ENCODE results near the gene RNASEH1.
"Not testable (repeated sequence)": the region's sequence is repeated elsewhere in the genome, so short reads cannot be mapped to it uniquely, and the experiment has no call there.

Gene RNASEH1

DNA sequence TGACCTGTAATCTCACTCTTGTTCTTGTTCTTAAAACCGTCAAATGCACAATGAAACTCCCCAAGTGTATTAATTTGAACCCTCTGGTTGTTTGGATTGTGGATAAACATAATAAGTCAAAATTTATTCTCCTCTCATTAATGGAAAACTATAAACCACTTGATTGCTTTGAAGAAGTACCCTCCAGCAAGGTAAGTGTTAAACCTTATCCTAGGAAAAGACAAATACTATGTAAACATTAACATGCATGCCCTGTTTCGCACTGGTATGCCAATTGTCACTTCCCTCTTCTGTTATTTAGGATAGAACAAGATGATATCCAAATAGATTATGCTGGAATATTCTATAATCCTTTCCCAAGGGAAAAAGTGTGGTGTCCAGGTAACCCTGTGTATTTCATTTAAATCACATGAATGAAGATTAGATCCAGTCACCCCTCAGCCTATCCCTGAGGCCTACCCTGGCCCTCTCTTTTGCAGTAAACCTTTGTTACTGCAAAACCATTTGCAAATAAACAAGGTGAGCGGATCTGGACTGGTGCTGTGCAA lies 40.1 kb downstream of the RNASEH1 start:
- peak overlapping the region; percentile 96 for H3K27ac ChIP-seq (ENCODE audit: low read length)
- H3K9me3 ChIP-seq (ENCODE audit: control insufficient read depth in 2 of 2, low read length in 2 of 2), result no peaks in the 10 kb centered on the region
- H3K9ac ChIP-seq (ENCODE audit: low read length in 2 of 2), result peak overlapping the region; percentile 74 to 75
- H3K4me3 ChIP-seq (ENCODE audit: low read length in 2 of 2), result peak overlapping the region; percentile 85 to 87
- H3K4me1 ChIP-seq (ENCODE audit: control insufficient read depth, insufficient read depth, low read length), result peaks cover 19% of the 10 kb centered on the region
- peaks cover 0 to 4% of the 10 kb centered on the region in 2 donors for H3K36me3 ChIP-seq (ENCODE audit: control insufficient read depth in 2 of 2, insufficient read depth in 2 of 2, low read length in 2 of 2)
- H3K27me3 ChIP-seq (ENCODE audit: control insufficient read depth in 1 of 2, insufficient read depth in 2 of 2, low read length in 2 of 2), result no peaks in the 10 kb centered on the region

DNA sequence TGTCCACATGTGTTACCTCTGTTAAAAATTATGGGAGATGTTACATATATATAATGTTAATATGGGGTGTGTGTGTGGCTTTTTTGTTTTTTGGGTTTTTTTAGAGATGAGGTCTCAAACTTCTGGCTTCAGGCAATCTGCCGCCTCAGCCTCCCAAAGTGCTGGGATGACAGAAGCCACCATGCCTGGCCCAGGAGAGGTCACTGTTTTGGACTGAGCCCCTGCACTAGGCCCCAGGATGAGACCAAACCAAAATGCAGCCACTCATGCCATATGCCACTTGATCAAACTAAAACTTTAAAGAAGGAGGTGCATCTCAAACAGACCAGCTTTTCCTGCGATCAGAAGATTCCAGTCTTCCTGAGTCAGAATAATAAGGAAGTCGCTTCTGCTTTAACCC lies 41.3 kb downstream of the RNASEH1 start:
- no peaks in the 10 kb centered on the region for H3K9me3 ChIP-seq (ENCODE audit: control insufficient read depth in 2 of 2, low read length in 2 of 2)
- H3K4me1 ChIP-seq (ENCODE audit: control insufficient read depth, insufficient read depth, low read length), result peaks cover 11% of the 10 kb centered on the region
- no peak overlapping the region for H3K9ac ChIP-seq (ENCODE audit: low read length in 2 of 2)
- no peak overlapping the region for H3K4me3 ChIP-seq (ENCODE audit: low read length in 2 of 2)
- peaks cover 11 to 16% of the 10 kb centered on the region in 2 donors for H3K36me3 ChIP-seq (ENCODE audit: control insufficient read depth in 2 of 2, insufficient read depth in 2 of 2, low read length in 2 of 2)
- H3K27me3 ChIP-seq (ENCODE audit: control insufficient read depth in 1 of 2, insufficient read depth in 2 of 2, low read length in 2 of 2), result no peaks in the 10 kb centered on the region
- no peak overlapping the region for H3K27ac ChIP-seq (ENCODE audit: low read length)

DNA sequence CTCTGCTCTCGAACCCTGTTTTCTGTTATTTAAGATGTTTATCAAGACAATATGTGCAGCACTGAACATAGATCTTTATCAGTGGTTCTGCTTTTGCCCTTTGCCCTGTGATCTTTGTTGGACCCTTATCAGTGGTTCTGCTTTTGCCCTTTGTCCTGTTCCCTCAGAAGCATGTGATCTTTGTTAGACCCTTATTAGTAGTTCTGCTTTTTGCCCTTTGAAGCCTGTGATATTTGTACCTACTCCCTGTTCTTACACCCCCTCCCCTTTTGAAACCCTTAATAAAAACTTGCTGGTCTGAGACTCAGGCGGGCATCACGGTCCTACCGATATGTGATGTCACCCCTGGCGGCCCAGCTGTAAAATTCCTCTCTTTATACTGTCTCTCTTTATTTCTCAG lies 42.7 kb downstream of the RNASEH1 start:
- not testable (repeated sequence) for H3K9ac ChIP-seq (ENCODE audit: low read length in 2 of 2); H3K4me3 ChIP-seq (ENCODE audit: low read length in 2 of 2)

DNA sequence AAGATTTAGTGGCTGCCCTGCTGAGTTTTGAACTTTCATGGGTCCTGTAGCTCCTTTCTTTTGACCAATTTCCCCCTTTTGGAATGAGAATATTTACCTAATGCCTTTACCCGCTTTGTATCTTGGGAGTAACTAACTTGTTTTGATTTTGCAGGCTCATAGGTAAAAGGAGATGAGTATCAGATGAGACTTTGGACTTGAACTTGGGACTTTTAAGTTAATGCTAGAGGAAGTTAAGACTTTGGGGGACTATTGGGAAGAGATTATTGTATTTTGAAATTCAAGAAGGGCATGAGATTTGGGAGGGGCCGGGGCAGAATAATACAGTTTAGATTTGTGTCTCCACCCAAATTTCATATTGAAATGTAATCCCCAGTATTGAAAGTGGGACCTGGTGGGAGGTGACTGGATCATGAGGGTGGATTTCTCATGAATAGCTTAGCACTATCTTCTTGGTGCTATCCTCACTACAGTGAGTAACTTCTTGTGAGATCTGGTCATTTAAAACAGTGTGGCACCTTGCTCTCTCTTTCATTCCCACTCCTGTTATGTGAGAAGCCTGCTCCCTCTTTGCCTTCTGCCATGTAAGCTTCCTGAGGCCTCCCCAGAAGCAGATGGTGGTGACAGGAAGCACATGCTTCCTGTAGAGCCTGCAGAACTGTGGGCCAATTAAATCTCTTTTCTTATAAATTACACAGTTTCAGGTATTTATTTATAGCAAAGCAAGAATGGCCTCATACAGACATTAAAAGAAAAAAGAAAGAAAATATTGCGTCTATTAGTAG lies 44.9 kb downstream of the RNASEH1 start:
- no peak overlapping the region for H3K9ac ChIP-seq (ENCODE audit: low read length in 2 of 2)
- H3K4me3 ChIP-seq (ENCODE audit: low read length in 2 of 2), result no peak overlapping the region
- H3K4me1 ChIP-seq (ENCODE audit: control insufficient read depth, insufficient read depth, low read length), result no peaks in the 10 kb centered on the region
- no peak overlapping the region for H3K27ac ChIP-seq (ENCODE audit: low read length)
- no peaks in the 10 kb centered on the region for H3K27me3 ChIP-seq (ENCODE audit: control insufficient read depth in 1 of 2, insufficient read depth in 2 of 2, low read length in 2 of 2)
- peaks cover 24 to 28% of the 10 kb centered on the region in 2 donors for H3K36me3 ChIP-seq (ENCODE audit: control insufficient read depth in 2 of 2, insufficient read depth in 2 of 2, low read length in 2 of 2)
- H3K9me3 ChIP-seq (ENCODE audit: control insufficient read depth in 2 of 2, low read length in 2 of 2), result no peaks in the 10 kb centered on the region

More for the DNA sequence above, 42.7 kb downstream of the RNASEH1 start:
- H3K36me3 ChIP-seq (ENCODE audit: control insufficient read depth in 2 of 2, insufficient read depth in 2 of 2, low read length in 2 of 2), result peaks cover 20 to 24% of the 10 kb centered on the region in 2 donors
- H3K4me1 ChIP-seq (ENCODE audit: control insufficient read depth, insufficient read depth, low read length); H3K9me3 ChIP-seq (ENCODE audit: control insufficient read depth in 2 of 2, low read length in 2 of 2); H3K27me3 ChIP-seq (ENCODE audit: control insufficient read depth in 1 of 2, insufficient read depth in 2 of 2, low read length in 2 of 2); H3K27ac ChIP-seq (ENCODE audit: low read length): not testable (repeated sequence)

DNA sequence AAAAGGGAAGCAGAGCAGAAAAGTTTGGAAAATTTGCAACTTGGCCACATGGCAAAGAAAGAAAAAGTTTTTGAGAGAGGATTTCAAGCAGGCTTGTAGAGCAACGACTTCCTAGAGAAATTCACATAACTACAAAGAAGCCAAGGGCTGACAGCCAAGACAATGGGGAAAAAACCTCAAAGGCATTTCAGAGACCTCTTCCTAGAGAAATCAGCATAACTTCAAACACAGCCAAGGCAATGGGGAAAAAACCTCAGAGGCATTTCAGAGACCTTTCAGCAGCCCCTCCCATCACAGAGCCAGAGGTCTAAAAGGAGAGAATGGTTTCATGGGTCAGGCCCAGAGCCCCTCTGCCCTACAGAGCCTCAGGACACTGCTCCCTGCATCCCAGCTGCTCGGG lies 46.0 kb downstream of the RNASEH1 start:
- Histone ChIP-seq H3K9ac (ENCODE audit: low read length in 2 of 2) (no peak overlapping the region), H3K36me3 (ENCODE audit: control insufficient read depth in 2 of 2, insufficient read depth in 2 of 2, low read length in 2 of 2) (peaks cover 24 to 28% of the 10 kb centered on the region in 2 donors), H3K4me3 (ENCODE audit: low read length in 2 of 2) (no peak overlapping the region), H3K9me3 (ENCODE audit: control insufficient read depth in 2 of 2, low read length in 2 of 2) (no peaks in the 10 kb centered on the region), H3K27ac (ENCODE audit: low read length) (no peak overlapping the region), H3K4me1 (ENCODE audit: control insufficient read depth, insufficient read depth, low read length) (no peaks in the 10 kb centered on the region), H3K27me3 (ENCODE audit: control insufficient read depth in 1 of 2, insufficient read depth in 2 of 2, low read length in 2 of 2) (no peaks in the 10 kb centered on the region)

DNA sequence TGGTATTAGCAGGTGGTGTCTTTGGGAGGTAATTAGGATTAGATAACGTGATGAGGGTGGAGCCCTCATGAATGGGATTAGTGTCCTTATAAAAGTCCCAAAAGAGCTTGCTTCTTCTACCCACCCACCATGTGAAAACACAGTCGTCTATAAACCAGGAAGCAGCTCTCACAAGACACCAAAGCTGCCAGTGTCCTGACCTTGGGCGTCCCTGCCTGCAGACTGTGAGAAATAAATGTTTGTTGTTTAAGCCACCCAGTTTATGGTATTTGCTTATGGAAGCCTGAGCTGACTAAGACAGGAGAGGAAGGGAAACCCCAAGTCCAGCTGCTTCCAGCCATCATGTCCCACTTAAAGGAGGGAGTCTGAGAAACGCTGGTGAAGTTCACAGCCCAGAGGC lies 52.4 kb downstream of the RNASEH1 start:
- Histone ChIP-seq H3K4me3 (ENCODE audit: low read length in 2 of 2) (no peak overlapping the region), H3K27me3 (ENCODE audit: control insufficient read depth in 1 of 2, insufficient read depth in 2 of 2, low read length in 2 of 2) (no peaks in the 10 kb centered on the region), H3K9me3 (ENCODE audit: control insufficient read depth in 2 of 2, low read length in 2 of 2) (no peaks in the 10 kb centered on the region), H3K27ac (ENCODE audit: low read length) (no peak overlapping the region), H3K9ac (ENCODE audit: low read length in 2 of 2) (no peak overlapping the region), H3K36me3 (ENCODE audit: control insufficient read depth in 2 of 2, insufficient read depth in 2 of 2, low read length in 2 of 2) (peaks cover 18 to 24% of the 10 kb centered on the region in 2 donors), H3K4me1 (ENCODE audit: control insufficient read depth, insufficient read depth, low read length) (no peaks in the 10 kb centered on the region)

DNA sequence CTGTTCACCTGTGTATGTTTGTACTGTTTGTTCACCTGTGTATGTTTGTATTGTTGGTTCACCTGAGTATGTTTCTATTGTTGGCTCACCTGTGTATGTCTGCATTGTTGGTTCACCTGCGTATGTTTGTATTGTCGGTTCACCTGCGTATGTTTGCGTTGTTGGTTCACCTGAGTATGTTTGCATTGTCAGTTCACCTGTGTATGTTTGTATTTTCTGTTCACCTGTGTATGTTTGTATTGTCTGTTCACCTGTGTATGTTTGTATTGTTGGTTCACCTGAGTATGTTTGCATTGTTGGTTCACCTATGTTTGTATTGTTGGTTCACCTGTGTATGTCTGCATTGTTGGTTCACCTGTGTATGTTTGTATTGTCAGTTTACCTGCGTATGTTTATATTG lies 53.4 kb downstream of the RNASEH1 start:
- Histone ChIP-seq H3K9me3 (ENCODE audit: control insufficient read depth in 2 of 2, low read length in 2 of 2) (no peaks in the 10 kb centered on the region), H3K36me3 (ENCODE audit: control insufficient read depth in 2 of 2, insufficient read depth in 2 of 2, low read length in 2 of 2) (peaks cover 25 to 28% of the 10 kb centered on the region in 2 donors), H3K9ac (ENCODE audit: low read length in 2 of 2) (no peak overlapping the region), H3K4me3 (ENCODE audit: low read length in 2 of 2) (no peak overlapping the region), H3K27me3 (ENCODE audit: control insufficient read depth in 1 of 2, insufficient read depth in 2 of 2, low read length in 2 of 2) (no peaks in the 10 kb centered on the region), H3K27ac (ENCODE audit: low read length) (no peak overlapping the region), H3K4me1 (ENCODE audit: control insufficient read depth, insufficient read depth, low read length) (no peaks in the 10 kb centered on the region)

DNA sequence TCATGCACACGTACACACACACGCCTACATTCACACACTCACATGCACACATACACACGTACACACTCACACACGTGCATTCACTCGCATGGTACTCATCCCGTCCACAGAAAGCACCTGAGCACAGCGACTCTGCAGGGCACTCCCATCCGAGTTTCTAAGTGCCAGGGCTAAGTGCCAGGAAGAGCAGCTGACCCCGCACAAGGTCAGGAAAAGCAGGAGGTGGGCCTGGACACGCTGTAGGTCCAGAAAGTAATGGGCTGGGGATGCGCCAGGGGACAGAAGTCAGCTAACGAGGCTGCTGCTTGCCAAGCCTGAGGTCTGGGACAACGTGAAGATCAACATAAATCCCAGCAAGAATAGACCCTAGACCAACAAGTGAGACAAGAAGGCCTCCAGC lies 54.6 kb downstream of the RNASEH1 start:
- Histone ChIP-seq H3K4me3 (ENCODE audit: low read length in 2 of 2) (no peak overlapping the region), H3K9ac (ENCODE audit: low read length in 2 of 2) (no peak overlapping the region), H3K4me1 (ENCODE audit: control insufficient read depth, insufficient read depth, low read length) (no peaks in the 10 kb centered on the region), H3K9me3 (ENCODE audit: control insufficient read depth in 2 of 2, low read length in 2 of 2) (no peaks in the 10 kb centered on the region), H3K36me3 (ENCODE audit: control insufficient read depth in 2 of 2, insufficient read depth in 2 of 2, low read length in 2 of 2) (peaks cover 32 to 37% of the 10 kb centered on the region in 2 donors), H3K27ac (ENCODE audit: low read length) (no peak overlapping the region), H3K27me3 (ENCODE audit: control insufficient read depth in 1 of 2, insufficient read depth in 2 of 2, low read length in 2 of 2) (no peaks in the 10 kb centered on the region)

DNA sequence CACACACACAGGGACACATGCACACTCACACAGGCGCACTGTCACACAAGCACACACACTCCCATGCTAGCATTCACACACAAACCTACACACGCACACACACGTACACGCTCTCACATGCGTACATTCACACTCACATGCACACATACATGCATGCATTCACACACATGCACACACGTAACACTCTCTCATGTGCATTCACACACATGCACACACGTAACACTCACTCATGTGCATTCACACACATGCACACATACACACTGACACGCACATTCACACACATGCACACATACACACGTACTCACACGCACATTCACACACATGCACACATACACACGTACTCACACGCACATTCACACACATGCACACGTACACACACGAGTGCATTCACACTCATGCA lies 55.1 kb downstream of the RNASEH1 start:
- peaks cover 33 to 39% of the 10 kb centered on the region in 2 donors for H3K36me3 ChIP-seq (ENCODE audit: control insufficient read depth in 2 of 2, insufficient read depth in 2 of 2, low read length in 2 of 2)
- no peaks in the 10 kb centered on the region for H3K27me3 ChIP-seq (ENCODE audit: control insufficient read depth in 1 of 2, insufficient read depth in 2 of 2, low read length in 2 of 2)
- H3K27ac ChIP-seq (ENCODE audit: low read length), result no peak overlapping the region
- no peak overlapping the region for H3K4me3 ChIP-seq (ENCODE audit: low read length in 2 of 2)
- H3K4me1 ChIP-seq (ENCODE audit: control insufficient read depth, insufficient read depth, low read length), result no peaks in the 10 kb centered on the region
- H3K9ac ChIP-seq (ENCODE audit: low read length in 2 of 2), result no peak overlapping the region
- no peaks in the 10 kb centered on the region for H3K9me3 ChIP-seq (ENCODE audit: control insufficient read depth in 2 of 2, low read length in 2 of 2)

DNA sequence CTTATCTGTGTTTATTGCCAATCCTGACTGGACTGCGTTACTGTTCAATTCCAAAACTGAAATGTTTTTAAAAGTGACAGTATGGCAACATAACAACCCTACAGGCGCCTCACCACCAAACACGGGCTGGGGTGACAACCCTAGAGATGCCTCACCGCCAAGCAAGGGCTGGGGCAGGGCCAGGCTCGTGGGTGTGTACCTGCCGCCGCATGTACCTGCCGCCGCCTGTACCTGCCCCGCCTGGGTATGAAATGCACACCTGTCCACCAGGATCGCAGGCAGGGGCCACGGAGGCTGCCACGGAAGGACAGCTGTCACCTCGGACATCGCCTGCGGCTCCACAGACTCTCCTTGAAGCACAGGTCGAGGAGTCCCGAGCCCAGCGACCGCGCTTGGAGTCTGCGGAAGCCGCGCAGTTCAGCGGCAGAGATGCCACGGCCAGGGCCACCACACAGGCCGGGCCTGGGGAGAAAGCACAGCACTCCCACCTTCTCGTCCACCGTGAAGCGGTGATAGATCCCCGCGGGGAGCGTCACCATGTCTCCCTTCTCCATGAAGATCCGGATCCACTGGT lies 57.7 kb downstream of the RNASEH1 start:
- Histone ChIP-seq H3K9ac (ENCODE audit: low read length in 2 of 2) (no peak overlapping the region), H3K27ac (ENCODE audit: low read length) (no peak overlapping the region), H3K27me3 (ENCODE audit: control insufficient read depth in 1 of 2, insufficient read depth in 2 of 2, low read length in 2 of 2) (no peaks in the 10 kb centered on the region), H3K36me3 (ENCODE audit: control insufficient read depth in 2 of 2, insufficient read depth in 2 of 2, low read length in 2 of 2) (peaks cover 41 to 49% of the 10 kb centered on the region in 2 donors), H3K4me3 (ENCODE audit: low read length in 2 of 2) (no peak overlapping the region), H3K9me3 (ENCODE audit: control insufficient read depth in 2 of 2, low read length in 2 of 2) (no peaks in the 10 kb centered on the region), H3K4me1 (ENCODE audit: control insufficient read depth, insufficient read depth, low read length) (no peaks in the 10 kb centered on the region)
